Rectal smooth muscle tissue (tissue), 1 donor: ENCODE data around the gene TRIM3.

Source experiments
- H3K27ac ChIP-seq: one replicate; pipeline ENCODE4 v1.7.0; 2013; ENCODE audit warnings: low read depth, low read length, inconsistent platforms
- H3K27me3 ChIP-seq: one replicate; pipeline ENCODE4 v1.7.0; 2013; ENCODE audit warnings: low read length; ENCODE audit not compliant: control insufficient read depth, insufficient read depth
- H3K36me3 ChIP-seq: one replicate; pipeline ENCODE4 v1.7.0; 2013; ENCODE audit warnings: low read length; ENCODE audit not compliant: control insufficient read depth, insufficient read depth
- H3K4me1 ChIP-seq: one replicate; pipeline ENCODE4 v1.7.0; 2013; ENCODE audit warnings: low read length; ENCODE audit not compliant: control insufficient read depth, insufficient read depth
- H3K4me3 ChIP-seq: one replicate; pipeline ENCODE4 v1.7.0; 2013; ENCODE audit warnings: low read length
- H3K9ac ChIP-seq: one replicate; pipeline ENCODE4 v1.7.0; 2013; ENCODE audit warnings: low read length

TRIM3 gene

GRCh38 chr11:6474806-6475500 is 1.2 kb upstream of the TRIM3 start:
- peak overlapping the region; percentile 87 for H3K27ac ChIP-seq
- H3K36me3 ChIP-seq = peaks cover 18% of the 10 kb centered on the region
- H3K4me3 ChIP-seq = no peak overlapping the region
- no peaks in the 10 kb centered on the region for H3K27me3 ChIP-seq
- H3K9ac ChIP-seq = peak overlapping the region; percentile 80
- H3K4me1 ChIP-seq = peaks cover 13% of the 10 kb centered on the region

DNA sequence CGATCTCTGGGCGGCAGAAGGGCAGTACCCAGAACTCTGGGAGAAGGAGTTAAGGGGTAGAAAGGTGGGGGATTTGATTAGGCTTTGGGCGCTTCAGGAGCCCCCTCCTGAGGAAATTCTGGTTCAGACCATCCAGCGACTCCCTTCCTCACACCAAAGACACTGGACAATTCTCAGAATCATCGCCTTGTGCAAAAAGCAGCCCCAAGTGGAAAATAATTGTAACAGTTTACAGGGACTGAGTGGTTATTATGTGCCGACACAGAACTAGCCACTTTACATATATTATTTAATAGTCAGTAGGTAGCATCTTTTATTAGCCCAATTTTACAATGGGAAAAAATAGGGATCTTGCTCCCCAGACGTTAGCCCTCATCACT is 662 bp upstream of the TRIM3 start:
- no peaks in the 10 kb centered on the region for H3K27me3 ChIP-seq
- H3K4me3 ChIP-seq = peak overlapping the region; percentile 74
- H3K27ac ChIP-seq = peak overlapping the region; percentile 87
- H3K36me3 ChIP-seq = peaks cover 18% of the 10 kb centered on the region
- peaks cover 14% of the 10 kb centered on the region for H3K4me1 ChIP-seq
- peak overlapping the region; percentile 80 for H3K9ac ChIP-seq

DNA sequence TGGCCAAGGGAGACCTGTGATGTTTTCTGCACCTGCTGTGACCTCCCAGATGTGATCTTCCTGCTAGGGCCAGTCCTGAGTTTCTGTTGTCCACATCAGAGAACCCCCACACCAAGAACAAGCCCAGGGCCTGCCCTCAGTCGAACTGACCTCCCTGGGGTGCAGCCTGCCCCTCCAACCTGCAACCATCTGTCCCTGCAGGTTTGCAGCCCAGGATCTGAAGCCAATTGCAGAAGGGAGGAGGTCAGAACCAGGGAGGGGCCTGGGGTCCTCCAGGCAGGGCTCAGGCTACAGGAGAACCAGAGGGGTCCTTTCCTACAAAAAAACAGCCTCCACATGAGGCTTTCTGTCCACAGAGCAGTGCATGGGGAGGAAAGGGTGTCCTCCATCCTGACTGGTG is 807 bp downstream of the TRIM3 start:
- H3K27me3 ChIP-seq = no peaks in the 10 kb centered on the region
- H3K9ac ChIP-seq = no peak overlapping the region
- peaks cover 11% of the 10 kb centered on the region for H3K36me3 ChIP-seq
- H3K4me1 ChIP-seq = peaks cover 16% of the 10 kb centered on the region
- H3K4me3 ChIP-seq = peak overlapping the region; percentile 98
- no peak overlapping the region for H3K27ac ChIP-seq

DNA sequence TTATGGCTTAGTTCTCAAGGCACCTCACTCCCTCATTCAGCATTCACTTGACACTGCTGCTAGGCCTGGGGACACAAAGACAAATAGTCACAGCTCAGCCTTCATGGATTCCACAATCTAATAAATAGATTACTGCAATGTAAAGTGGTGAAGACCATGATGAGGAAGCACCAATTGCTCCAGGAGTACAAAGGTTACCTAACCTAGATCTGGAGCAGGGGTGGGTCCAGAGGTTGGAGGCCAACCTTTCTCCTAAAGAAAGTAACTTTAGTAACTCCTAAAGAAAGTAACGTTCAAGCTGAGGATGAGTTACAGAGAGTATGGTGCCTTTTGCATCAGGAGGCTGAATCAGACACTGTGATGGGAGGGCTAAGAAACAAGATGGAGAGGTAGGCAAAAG is 4.1 kb downstream of the TRIM3 start:
- Histone ChIP-seq H3K4me1 (peaks cover 14% of the 10 kb centered on the region), H3K27me3 (no peaks in the 10 kb centered on the region), H3K27ac (peak overlapping the region; percentile 45), H3K36me3 (peaks cover 5% of the 10 kb centered on the region), H3K9ac (no peak overlapping the region), H3K4me3 (peak overlapping the region; percentile 23)

GRCh38 chr11:6468712-6469495 is 4.8 kb downstream of the TRIM3 start:
- peak overlapping the region; percentile 23 for H3K4me3 ChIP-seq
- H3K27me3 ChIP-seq = no peaks in the 10 kb centered on the region
- H3K27ac ChIP-seq = peak overlapping the region; percentile 45
- H3K36me3 ChIP-seq = peaks cover 5% of the 10 kb centered on the region
- H3K9ac ChIP-seq = no peak overlapping the region
- peaks cover 9% of the 10 kb centered on the region for H3K4me1 ChIP-seq

DNA sequence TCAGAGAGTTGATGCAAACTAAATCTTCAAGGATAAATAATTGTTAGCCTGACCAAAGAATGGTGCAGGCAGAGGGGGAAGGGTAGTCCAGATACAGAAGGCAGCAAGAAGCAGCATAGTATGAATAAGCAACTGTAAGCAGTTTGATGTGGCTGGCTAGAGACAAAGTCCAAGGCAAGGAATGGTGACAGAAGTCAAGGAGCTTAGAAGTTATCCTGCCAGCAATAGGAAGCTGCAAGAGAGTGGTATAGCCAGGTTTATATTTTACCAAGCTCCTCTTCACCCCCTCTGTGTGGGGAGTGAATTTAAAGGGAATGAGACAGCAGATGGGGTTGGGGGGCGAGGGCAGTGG is 14.7 kb downstream of the TRIM3 start:
- Histone ChIP-seq H3K36me3 (peaks cover 41% of the 10 kb centered on the region), H3K9ac (no peak overlapping the region), H3K27ac (no peak overlapping the region), H3K4me3 (no peak overlapping the region), H3K27me3 (no peaks in the 10 kb centered on the region), H3K4me1 (no peaks in the 10 kb centered on the region)

DNA sequence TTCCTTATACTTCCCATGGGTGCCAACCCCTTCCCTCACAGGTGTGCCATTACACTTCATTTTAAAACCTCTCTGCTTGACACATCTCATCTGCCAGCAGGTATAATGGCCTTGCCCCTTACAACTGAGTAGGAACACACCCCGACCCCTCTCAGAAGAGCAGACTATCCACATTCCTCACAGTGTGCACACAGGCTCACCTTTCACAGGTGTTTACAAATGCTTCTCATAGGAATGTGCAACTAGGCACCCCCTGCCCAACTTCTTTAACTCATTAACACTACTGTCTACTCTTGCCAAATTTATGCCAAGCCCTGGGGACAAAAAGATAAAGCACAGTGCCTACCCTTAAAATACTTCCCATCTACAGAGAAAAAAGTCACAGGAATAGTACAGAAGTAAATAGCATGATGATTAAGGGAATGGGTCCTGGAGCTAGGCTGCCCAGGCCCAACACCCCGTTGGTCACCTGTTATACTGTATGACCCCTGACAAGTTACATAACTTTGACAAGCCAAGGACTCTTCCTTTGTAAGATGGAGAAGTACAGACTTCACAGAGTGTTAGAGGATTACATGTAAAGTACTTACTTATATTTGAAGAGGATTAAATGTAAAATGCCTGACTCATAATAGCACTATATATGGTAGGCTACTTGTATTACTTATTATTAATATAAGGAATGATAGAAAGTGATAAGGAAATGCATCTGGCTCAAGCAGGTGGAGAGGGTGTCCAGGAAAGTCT is 15.2 kb downstream of the TRIM3 start:
- peaks cover 41% of the 10 kb centered on the region for H3K36me3 ChIP-seq
- H3K9ac ChIP-seq = no peak overlapping the region
- no peaks in the 10 kb centered on the region for H3K27me3 ChIP-seq
- no peak overlapping the region for H3K4me3 ChIP-seq
- H3K4me1 ChIP-seq = no peaks in the 10 kb centered on the region
- H3K27ac ChIP-seq = no peak overlapping the region

DNA sequence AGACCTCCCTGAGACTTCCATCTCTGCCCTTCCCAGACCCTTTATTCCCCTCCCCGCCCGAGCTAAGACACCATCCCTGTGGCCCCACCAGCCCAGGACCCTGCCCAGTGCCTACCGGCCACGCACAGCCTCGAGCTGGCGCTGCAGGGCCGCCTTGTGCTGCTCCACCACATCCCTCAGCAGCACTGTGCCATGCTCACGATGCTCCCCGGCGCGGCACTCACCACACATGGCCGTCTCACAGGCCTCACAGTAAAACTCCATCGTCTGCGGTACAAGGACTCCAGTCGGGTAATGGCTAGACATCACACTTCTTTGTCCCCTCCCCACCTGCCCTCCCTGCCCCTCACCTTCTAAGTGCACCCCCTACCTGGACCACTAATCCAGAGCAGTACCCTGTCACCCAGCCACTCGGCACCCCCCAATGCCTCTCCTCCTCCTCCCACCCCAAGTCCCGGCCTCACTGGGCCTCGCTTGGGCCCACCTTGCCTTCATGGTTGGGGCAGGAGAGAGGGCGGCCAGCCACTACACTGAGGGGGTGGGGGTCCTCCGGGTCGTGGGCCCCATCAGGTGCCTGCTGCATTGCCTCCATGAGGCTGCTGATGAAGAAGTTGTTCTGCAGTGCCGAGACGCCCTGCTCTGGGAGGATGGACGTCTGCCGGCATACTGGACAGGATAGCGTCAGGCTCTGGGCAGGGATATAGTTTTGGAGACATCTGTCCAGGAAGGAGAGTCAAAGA is 16.0 kb downstream of the TRIM3 start:
- Histone ChIP-seq H3K36me3 (peaks cover 40% of the 10 kb centered on the region), H3K4me1 (no peaks in the 10 kb centered on the region), H3K4me3 (no peak overlapping the region), H3K27me3 (no peaks in the 10 kb centered on the region), H3K27ac (no peak overlapping the region), H3K9ac (no peak overlapping the region)

- Histone ChIP-seq H3K36me3 (peaks cover 43% of the 10 kb centered on the region), H3K27ac (no peak overlapping the region), H3K9ac (no peak overlapping the region), H3K4me3 (no peak overlapping the region), H3K4me1 (no peaks in the 10 kb centered on the region), H3K27me3 (no peaks in the 10 kb centered on the region)
Measured at GRCh38 chr11:6456361-6457073, 17.2 kb downstream of the TRIM3 start.

DNA sequence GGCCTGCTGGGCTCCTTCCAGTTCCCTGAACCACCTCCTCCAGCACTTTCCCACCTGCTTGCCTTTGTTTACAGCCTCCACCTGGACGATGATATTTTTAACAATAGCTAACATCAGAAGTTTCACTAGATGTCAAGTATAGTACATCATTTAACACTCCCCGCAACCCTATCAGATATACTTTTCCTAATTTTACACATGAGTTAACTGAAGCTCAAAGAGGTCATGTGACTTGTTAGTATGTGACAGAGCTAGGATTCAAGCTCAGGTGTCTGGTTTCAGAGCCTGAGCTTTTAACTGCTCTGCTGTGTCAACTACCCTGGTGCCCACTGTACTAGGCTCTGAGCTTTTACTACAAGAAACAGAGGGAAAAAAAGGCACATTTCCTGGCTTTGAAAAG is 18.7 kb downstream of the TRIM3 start:
- Histone ChIP-seq H3K27me3 (no peaks in the 10 kb centered on the region), H3K27ac (no peak overlapping the region), H3K4me3 (no peak overlapping the region), H3K4me1 (no peaks in the 10 kb centered on the region), H3K36me3 (peaks cover 52% of the 10 kb centered on the region), H3K9ac (no peak overlapping the region)

- Histone ChIP-seq H3K36me3 (peaks cover 54% of the 10 kb centered on the region), H3K27ac (no peak overlapping the region)
Measured at GRCh38 chr11:6453152-6453551, 20.6 kb downstream of the TRIM3 start.

More at GRCh38 chr11:6453152-6453551, 20.6 kb downstream of the TRIM3 start:
- no peak overlapping the region for H3K4me3 ChIP-seq
- no peak overlapping the region for H3K9ac ChIP-seq
- H3K4me1 ChIP-seq = no peaks in the 10 kb centered on the region
- H3K27me3 ChIP-seq = no peaks in the 10 kb centered on the region
